Coronary artery (tissue), 2 donors: ENCODE results near the gene BCAR3.
"Not testable (repeated sequence)": the region's sequence is repeated elsewhere in the genome, so short reads cannot be mapped to it uniquely, and the experiment has no call there.

ENCODE experiments used
- DNase-seq: peaks from one replicate; pipeline ENCODE4 v3.0.0-alpha.2; 2017; ENCODE audit warnings: low spot score
- H3K27ac ChIP-seq, 2 donors: fragments of 200-600 bp; sonication (generic); one replicate each; pipeline ENCODE4 v1.5.1; 2016 to 2019
- H3K4me3 ChIP-seq: fragments of 200-600 bp; sonication (generic); 2 replicates; pipeline ENCODE4 v1.5.1; 2016; ENCODE audit warnings: mild to moderate bottlenecking, moderate library complexity
- TF ChIP-seq, protein P1 (sequence below): fragments of 200-600 bp; sonication (generic); IDR thresholded peaks from one replicate; pipeline ENCODE4 v1.5.1; 2019; ENCODE audit warnings: antibody characterized with exemption

The BCAR3 gene

DNA sequence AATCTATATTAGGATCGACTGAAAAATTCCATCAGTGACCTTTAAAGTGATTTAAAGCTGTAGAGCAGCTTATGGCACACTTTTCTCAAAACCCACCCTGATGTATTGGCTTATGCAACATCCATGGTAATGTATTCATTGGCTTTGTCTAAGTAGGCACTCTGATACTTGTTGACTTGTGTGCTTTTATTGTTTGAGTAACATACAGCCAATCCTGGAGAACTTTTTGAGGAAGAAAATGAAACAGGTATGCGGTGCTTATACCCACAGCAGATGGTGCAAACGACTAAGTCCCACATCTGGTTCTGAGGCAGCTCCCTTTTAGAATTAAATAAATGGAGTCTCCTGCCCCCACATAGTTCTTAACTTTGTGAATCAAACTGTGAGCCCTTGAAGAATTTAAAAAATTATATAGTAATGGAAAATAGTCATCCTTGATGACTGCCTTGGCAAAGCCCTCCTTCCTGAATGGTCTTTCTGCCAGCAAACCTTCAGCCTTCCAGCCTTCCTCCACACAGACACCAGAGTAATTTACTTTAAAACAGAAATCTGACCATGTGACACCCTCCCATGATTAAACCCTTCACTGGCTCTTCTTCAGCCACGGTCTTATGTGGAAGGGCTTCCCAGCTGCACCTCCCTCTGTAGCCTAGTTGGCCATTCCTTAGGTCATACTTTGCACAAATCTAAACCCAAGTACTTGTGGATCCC is 116.0 kb downstream of the BCAR3 start:
- DNase-seq, result no peak
- no peak overlapping the region for H3K4me3 ChIP-seq
- H3K27ac ChIP-seq, result peak overlapping the region in 1 of 2 donors; percentile 54
- TF ChIP-seq, protein P1, sequence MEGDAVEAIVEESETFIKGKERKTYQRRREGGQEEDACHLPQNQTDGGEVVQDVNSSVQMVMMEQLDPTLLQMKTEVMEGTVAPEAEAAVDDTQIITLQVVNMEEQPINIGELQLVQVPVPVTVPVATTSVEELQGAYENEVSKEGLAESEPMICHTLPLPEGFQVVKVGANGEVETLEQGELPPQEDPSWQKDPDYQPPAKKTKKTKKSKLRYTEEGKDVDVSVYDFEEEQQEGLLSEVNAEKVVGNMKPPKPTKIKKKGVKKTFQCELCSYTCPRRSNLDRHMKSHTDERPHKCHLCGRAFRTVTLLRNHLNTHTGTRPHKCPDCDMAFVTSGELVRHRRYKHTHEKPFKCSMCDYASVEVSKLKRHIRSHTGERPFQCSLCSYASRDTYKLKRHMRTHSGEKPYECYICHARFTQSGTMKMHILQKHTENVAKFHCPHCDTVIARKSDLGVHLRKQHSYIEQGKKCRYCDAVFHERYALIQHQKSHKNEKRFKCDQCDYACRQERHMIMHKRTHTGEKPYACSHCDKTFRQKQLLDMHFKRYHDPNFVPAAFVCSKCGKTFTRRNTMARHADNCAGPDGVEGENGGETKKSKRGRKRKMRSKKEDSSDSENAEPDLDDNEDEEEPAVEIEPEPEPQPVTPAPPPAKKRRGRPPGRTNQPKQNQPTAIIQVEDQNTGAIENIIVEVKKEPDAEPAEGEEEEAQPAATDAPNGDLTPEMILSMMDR, result no peak

- TF ChIP-seq, protein P1, result no peak
- DNase-seq, result no peak
- H3K27ac ChIP-seq, result no peak overlapping the region
- H3K4me3 ChIP-seq, result no peak overlapping the region
These were observed 121.9 kb downstream of the BCAR3 start for GRCh38 chr1:93559695-93560094.

DNA sequence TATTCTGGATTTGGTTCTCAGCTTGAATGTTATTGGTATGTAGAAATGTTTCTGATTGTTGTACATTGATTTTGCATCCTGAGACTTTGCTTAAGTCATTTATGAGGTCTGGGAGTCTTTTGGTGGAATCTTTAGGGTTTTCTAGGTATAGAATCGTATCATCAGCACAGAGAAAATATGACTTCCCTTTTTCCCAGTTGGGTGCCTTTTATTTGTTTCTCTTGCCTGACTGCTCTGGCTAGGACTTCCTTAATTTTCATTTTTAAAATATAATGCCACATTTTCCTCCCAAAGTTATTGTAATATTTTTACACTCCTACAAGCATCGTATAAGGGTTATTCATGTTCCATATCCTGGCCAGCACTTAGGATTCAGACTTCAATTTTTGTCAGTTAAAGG is 122.6 kb downstream of the BCAR3 start:
- Histone ChIP-seq H3K4me3 (no peak overlapping the region), H3K27ac (no peak overlapping the region)
- no peak for DNase-seq
- TF ChIP-seq, protein P1, result no peak

DNA sequence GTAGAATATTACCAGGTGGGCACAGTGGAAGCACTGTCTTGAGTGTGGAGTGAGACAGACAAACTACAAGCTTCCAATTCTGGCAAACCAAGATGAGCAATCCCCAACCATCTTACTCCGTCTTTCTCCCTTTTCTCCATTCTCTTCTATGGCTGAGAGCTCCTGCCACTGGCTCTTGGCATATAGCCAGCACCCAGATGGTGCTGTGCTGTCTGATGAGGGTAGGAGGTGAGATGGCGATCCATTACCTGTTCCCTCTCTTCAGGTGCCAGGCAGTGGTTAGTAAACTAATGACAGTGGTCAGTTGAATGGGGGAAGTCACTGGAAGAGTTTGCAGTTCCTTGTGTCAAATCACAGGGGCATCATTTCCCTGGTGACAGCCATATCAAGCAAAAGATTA is 125.3 kb downstream of the BCAR3 start:
- TF ChIP-seq, protein P1, result no peak
- DNase-seq, result no peak
- Histone ChIP-seq H3K27ac (no peak overlapping the region), H3K4me3 (no peak overlapping the region)

- no peak for DNase-seq
- TF ChIP-seq, protein P1, result no peak
- Histone ChIP-seq H3K27ac (no peak overlapping the region), H3K4me3 (no peak overlapping the region)
These were observed 126.5 kb downstream of the BCAR3 start for GRCh38 chr1:93554883-93555872.

DNA sequence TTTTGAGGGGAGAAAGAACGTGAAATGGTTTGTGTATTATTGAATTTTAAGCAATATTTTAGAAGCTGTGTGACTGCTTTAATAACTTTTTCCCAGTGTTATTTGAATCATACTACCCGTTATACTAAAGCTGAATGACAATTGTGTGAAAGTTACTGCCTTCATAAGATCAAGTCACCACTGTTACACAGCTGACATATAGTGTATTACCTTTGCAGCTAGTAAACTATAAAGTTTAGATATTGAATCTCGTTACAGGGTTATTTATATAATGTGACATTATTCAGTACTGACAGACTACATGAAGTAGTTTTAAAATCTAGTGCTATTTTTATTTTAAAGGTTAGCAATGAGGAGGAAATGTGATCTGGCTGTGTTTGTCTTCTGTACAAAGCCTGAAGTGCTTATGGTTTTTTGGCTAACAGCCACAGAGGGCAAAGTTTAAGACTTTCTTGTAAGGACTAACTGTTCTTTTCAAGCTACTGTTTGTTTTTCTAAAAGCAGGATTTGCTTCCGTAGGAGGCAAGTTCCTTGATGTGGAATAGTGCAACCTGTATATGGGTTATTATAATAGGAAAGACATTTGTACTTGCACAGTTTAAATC is 127.6 kb downstream of the BCAR3 start:
- not testable (repeated sequence) for DNase-seq, H3K4me3 ChIP-seq
- H3K27ac ChIP-seq, result peak overlapping the region in 1 of 2 donors; percentile 30

GRCh38 chr1:93552741-93553455 is 128.7 kb downstream of the BCAR3 start:
- TF ChIP-seq, protein P1, result no peak
- Histone ChIP-seq H3K27ac (peak overlapping the region in 1 of 2 donors; percentile 18), H3K4me3 (no peak overlapping the region)
- DNase-seq, result no peak
